NCI-H1417 (cell line): Measurements from ENCODE around the gene BCR.

Experiments used
- DNase-seq, 3 experiments: peaks; one replicate each; lab custom pipeline; 2025; lab: John Stamatoyannopoulos, UW

Gene BCR

GRCh38 chr22:23176645-23177027, 3.7 kb upstream of the BCR start:
- DNase-seq = no peak

- no peak for DNase-seq
Measured at GRCh38 chr22:23177197-23177596, 3.1 kb upstream of the BCR start.

GRCh38 chr22:23178512-23179254, 1.6 kb upstream of the BCR start:
- DNase-seq = peak; percentile 29 to 62 (median 41)

- peak; percentile 33 to 56 (median 56) for DNase-seq
Measured at GRCh38 chr22:23179381-23180299, 669 bp upstream of the BCR start.

GRCh38 chr22:23180893-23181720, 798 bp downstream of the BCR start:
- peak in 2 of 3 experiments; percentile 55 to 59 for DNase-seq

- DNase-seq = peak in 1 of 3 experiments; percentile 20
Measured at GRCh38 chr22:23181721-23182308, 1.5 kb downstream of the BCR start.

- DNase-seq = peak; percentile 35 to 67 (median 66)
Measured at GRCh38 chr22:23182309-23183060, 2.2 kb downstream of the BCR start.

- DNase-seq = peak; percentile 53 to 70 (median 69)
Measured at GRCh38 chr22:23183061-23183698, 2.9 kb downstream of the BCR start.

- DNase-seq = no peak
Measured at GRCh38 chr22:23184100-23184763, 3.9 kb downstream of the BCR start.

GRCh38 chr22:23184764-23185113, 4.4 kb downstream of the BCR start:
- DNase-seq = peak in 1 of 3 experiments; percentile 15

GRCh38 chr22:23187211-23187610, 6.9 kb downstream of the BCR start:
- no peak for DNase-seq

GRCh38 chr22:23187871-23188700, 7.8 kb downstream of the BCR start:
- DNase-seq = peak in 1 of 3 experiments; percentile 4

- DNase-seq = no peak
Measured at GRCh38 chr22:23190526-23190925, 10.2 kb downstream of the BCR start.

- DNase-seq = peak; percentile 34 to 92 (median 79)
Measured at GRCh38 chr22:23192133-23192532, 11.8 kb downstream of the BCR start.

GRCh38 chr22:23192558-23192957, 12.2 kb downstream of the BCR start:
- peak in 1 of 3 experiments; percentile 57 for DNase-seq

GRCh38 chr22:23193196-23193827, 13.0 kb downstream of the BCR start:
- DNase-seq = no peak

GRCh38 chr22:23193882-23194281, 13.6 kb downstream of the BCR start:
- DNase-seq = no peak

- DNase-seq = no peak
Measured at GRCh38 chr22:23196165-23196564, 15.9 kb downstream of the BCR start.

- DNase-seq = no peak
Measured at GRCh38 chr22:23197836-23198235, 17.5 kb downstream of the BCR start.
